HEK293 (cell line): ENCODE data around the gene OCA2.

ENCODE experiments used
- GLIS1 ChIP-seq: fragments of 450-650 bp; formaldehyde crosslinking; IDR thresholded peaks from 2 replicates; pipeline ENCODE4 v1.5.1; 2016; ENCODE audit warnings: missing biosample characterization, missing genetic modification characterization
- MEIS1 ChIP-seq: sonication (generic); formaldehyde crosslinking; IDR thresholded peaks from 2 replicates; pipeline ENCODE4 v1.8.1; 2022; ENCODE audit warnings: missing genetic modification reagents, mild to moderate bottlenecking, borderline replicate concordance
- SETDB1 ChIP-seq: IDR thresholded peaks from one replicate; pipeline ENCODE4 v1.6.1; 2017; ENCODE audit warnings: mild to moderate bottlenecking, low read length, moderate library complexity, mixed read lengths; ENCODE audit not compliant: insufficient read length
- SP2 ChIP-seq: fragments of 450-650 bp; formaldehyde crosslinking; IDR thresholded peaks from 2 replicates; pipeline ENCODE4 v1.5.1; 2016; ENCODE audit warnings: missing biosample characterization, missing genetic modification characterization
- TCF7L2 ChIP-seq: IDR thresholded peaks from 2 replicates; pipeline ENCODE4 v1.6.1; 2011; ENCODE audit warnings: low read depth, mild to moderate bottlenecking, inconsistent platforms, low read length, moderate library complexity, borderline replicate concordance
- ZBTB1 ChIP-seq: fragments of 450-650 bp; formaldehyde crosslinking; IDR thresholded peaks from 2 replicates; pipeline ENCODE4 v1.5.1; 2016; ENCODE audit warnings: missing biosample characterization, missing genetic modification characterization
- ZNF335 ChIP-seq: fragments of 450-650 bp; formaldehyde crosslinking; conservative IDR thresholded peaks from 2 replicates; pipeline ENCODE4 v1.5.1; 2016; ENCODE audit warnings: missing biosample characterization, missing genetic modification characterization
- ZNF548 ChIP-seq: fragments of 450-650 bp; formaldehyde crosslinking; IDR thresholded peaks from 2 replicates; pipeline ENCODE4 v1.5.1; 2016; ENCODE audit warnings: missing biosample characterization, missing genetic modification characterization
- ZNF670 ChIP-seq: fragments of 450-650 bp; formaldehyde crosslinking; IDR thresholded peaks from 2 replicates; pipeline ENCODE4 v1.5.1; 2016; ENCODE audit warnings: missing biosample characterization, missing genetic modification characterization, low read depth
- TF ChIP-seq, protein P1 (sequence below): fragments of 450-650 bp; formaldehyde crosslinking; IDR thresholded peaks from 2 replicates; pipeline ENCODE4 v1.5.1; 2016; ENCODE audit warnings: missing biosample characterization, missing genetic modification characterization
- TF ChIP-seq, protein P2 (sequence below): fragments of 450-650 bp; formaldehyde crosslinking; IDR thresholded peaks from 2 replicates; pipeline ENCODE4 v1.5.1; 2016; ENCODE audit warnings: missing biosample characterization, missing genetic modification characterization, low read depth
- TF ChIP-seq, protein P3 (sequence below): fragments of 450-650 bp; formaldehyde crosslinking; IDR thresholded peaks from 2 replicates; pipeline ENCODE4 v1.5.1; 2016; ENCODE audit warnings: missing biosample characterization, missing genetic modification characterization
- TF ChIP-seq, protein P4 (sequence below): fragments of 450-650 bp; formaldehyde crosslinking; IDR thresholded peaks from 2 replicates; pipeline ENCODE4; 2016; ENCODE audit warnings: missing biosample characterization, missing genetic modification characterization
- TF ChIP-seq, protein P5 (sequence below): fragments of 450-650 bp; formaldehyde crosslinking; IDR thresholded peaks from 2 replicates; pipeline ENCODE4 v1.5.1; 2016; ENCODE audit warnings: missing biosample characterization, missing genetic modification characterization

DNA sequence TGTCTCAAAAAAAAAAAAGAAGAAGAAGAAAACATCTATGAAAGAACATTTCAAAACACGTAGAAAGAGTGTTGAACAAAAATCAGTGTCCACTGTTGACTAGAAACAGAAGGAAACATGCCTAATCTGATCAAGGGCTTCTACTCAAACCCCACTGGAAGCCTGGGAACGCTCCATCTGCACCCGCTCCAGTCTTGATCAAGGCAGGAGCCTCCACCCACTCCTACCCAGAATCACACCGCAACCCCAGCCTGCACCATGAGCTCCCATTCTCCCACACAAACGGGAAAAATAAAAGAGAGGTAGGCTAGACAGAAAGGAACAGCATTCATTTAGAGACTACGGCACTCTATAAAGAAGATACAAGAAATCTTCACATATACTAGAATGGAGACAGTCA, 40.9 kb upstream of the OCA2 start:
- TF ChIP-seq, protein P1, sequence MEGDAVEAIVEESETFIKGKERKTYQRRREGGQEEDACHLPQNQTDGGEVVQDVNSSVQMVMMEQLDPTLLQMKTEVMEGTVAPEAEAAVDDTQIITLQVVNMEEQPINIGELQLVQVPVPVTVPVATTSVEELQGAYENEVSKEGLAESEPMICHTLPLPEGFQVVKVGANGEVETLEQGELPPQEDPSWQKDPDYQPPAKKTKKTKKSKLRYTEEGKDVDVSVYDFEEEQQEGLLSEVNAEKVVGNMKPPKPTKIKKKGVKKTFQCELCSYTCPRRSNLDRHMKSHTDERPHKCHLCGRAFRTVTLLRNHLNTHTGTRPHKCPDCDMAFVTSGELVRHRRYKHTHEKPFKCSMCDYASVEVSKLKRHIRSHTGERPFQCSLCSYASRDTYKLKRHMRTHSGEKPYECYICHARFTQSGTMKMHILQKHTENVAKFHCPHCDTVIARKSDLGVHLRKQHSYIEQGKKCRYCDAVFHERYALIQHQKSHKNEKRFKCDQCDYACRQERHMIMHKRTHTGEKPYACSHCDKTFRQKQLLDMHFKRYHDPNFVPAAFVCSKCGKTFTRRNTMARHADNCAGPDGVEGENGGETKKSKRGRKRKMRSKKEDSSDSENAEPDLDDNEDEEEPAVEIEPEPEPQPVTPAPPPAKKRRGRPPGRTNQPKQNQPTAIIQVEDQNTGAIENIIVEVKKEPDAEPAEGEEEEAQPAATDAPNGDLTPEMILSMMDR (tag by site-specific recombination) = no peak
- TF ChIP-seq SETDB1 (no peak), ZNF548 (tag by site-specific recombination) (no peak), TCF7L2 (no peak), ZNF335 (tag by site-specific recombination) (no peak), MEIS1 (CRISPR knock-in tag) (no peak), ZBTB1 (tag by site-specific recombination) (no peak), ZNF670 (tag by site-specific recombination) (no peak), GLIS1 (tag by site-specific recombination) (no peak), SP2 (tag by site-specific recombination) (no peak)
- TF ChIP-seq, protein P2, sequence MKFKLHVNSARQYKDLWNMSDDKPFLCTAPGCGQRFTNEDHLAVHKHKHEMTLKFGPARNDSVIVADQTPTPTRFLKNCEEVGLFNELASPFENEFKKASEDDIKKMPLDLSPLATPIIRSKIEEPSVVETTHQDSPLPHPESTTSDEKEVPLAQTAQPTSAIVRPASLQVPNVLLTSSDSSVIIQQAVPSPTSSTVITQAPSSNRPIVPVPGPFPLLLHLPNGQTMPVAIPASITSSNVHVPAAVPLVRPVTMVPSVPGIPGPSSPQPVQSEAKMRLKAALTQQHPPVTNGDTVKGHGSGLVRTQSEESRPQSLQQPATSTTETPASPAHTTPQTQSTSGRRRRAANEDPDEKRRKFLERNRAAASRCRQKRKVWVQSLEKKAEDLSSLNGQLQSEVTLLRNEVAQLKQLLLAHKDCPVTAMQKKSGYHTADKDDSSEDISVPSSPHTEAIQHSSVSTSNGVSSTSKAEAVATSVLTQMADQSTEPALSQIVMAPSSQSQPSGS (tag by site-specific recombination) = no peak
- TF ChIP-seq, protein P3, sequence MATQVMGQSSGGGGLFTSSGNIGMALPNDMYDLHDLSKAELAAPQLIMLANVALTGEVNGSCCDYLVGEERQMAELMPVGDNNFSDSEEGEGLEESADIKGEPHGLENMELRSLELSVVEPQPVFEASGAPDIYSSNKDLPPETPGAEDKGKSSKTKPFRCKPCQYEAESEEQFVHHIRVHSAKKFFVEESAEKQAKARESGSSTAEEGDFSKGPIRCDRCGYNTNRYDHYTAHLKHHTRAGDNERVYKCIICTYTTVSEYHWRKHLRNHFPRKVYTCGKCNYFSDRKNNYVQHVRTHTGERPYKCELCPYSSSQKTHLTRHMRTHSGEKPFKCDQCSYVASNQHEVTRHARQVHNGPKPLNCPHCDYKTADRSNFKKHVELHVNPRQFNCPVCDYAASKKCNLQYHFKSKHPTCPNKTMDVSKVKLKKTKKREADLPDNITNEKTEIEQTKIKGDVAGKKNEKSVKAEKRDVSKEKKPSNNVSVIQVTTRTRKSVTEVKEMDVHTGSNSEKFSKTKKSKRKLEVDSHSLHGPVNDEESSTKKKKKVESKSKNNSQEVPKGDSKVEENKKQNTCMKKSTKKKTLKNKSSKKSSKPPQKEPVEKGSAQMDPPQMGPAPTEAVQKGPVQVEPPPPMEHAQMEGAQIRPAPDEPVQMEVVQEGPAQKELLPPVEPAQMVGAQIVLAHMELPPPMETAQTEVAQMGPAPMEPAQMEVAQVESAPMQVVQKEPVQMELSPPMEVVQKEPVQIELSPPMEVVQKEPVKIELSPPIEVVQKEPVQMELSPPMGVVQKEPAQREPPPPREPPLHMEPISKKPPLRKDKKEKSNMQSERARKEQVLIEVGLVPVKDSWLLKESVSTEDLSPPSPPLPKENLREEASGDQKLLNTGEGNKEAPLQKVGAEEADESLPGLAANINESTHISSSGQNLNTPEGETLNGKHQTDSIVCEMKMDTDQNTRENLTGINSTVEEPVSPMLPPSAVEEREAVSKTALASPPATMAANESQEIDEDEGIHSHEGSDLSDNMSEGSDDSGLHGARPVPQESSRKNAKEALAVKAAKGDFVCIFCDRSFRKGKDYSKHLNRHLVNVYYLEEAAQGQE (tag by site-specific recombination) = no peak
- TF ChIP-seq, protein P4, sequence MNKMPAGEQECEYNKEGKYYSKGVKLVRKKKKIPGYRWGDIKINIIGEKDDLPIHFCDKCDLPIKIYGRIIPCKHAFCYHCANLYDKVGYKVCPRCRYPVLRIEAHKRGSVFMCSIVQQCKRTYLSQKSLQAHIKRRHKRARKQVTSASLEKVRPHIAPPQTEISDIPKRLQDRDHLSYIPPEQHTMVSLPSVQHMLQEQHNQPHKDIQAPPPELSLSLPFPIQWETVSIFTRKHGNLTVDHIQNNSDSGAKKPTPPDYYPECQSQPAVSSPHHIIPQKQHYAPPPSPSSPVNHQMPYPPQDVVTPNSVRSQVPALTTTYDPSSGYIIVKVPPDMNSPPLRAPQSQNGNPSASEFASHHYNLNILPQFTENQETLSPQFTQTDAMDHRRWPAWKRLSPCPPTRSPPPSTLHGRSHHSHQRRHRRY (tag by site-specific recombination) = no peak
- TF ChIP-seq, protein P5, sequence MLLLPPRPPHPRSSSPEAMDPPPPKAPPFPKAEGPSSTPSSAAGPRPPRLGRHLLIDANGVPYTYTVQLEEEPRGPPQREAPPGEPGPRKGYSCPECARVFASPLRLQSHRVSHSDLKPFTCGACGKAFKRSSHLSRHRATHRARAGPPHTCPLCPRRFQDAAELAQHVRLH (tag by site-specific recombination) = no peak
